Lower lobe of right lung (tissue), 2 donors: ENCODE data around the gene TANC1. TPM values are rescaled to one million over a fixed set of nuclear protein-coding genes. Genes with fewer than 3 reads are reported as not detected.
A peak's percentile ranks its signal among the peaks of the same experiment; 100 is the strongest.

Experiments
- ATAC-seq, 2 donors: fragments of 200-7000 bp; cut with Tn5 transposase; one replicate each; pipeline ENCODE4 v1.9.1; 2020 to 2022; ENCODE audit warnings: mild to moderate bottlenecking in 2 of 2, moderate library complexity in 2 of 2
- DNase-seq: peaks from one replicate; pipeline ENCODE4 v3.0.0-alpha.2; 2020
- H3K27ac ChIP-seq: fragments of 200-600 bp; one replicate; pipeline ENCODE4 v1.8.0; 2022
- H3K27me3 ChIP-seq: fragments of 200-600 bp; one replicate; pipeline ENCODE4 v1.8.0; 2022; ENCODE audit warnings: low read depth
- H3K36me3 ChIP-seq: fragments of 200-600 bp; one replicate; pipeline ENCODE4 v1.8.0; 2022; ENCODE audit warnings: mild to moderate bottlenecking
- H3K4me1 ChIP-seq: fragments of 200-600 bp; one replicate; pipeline ENCODE4 v1.8.0; 2022
- H3K4me3 ChIP-seq: fragments of 200-600 bp; one replicate; pipeline ENCODE4 v1.8.0; 2022; ENCODE audit warnings: mild to moderate bottlenecking
- H3K9me3 ChIP-seq: fragments of 200-600 bp; one replicate; pipeline ENCODE4 v1.8.0; 2022
- intact Hi-C: fragments of 100-400 bp; cut with DNase I; formaldehyde crosslinking; loops from one replicate; pipeline ENCODE4 v1.11.0; 2022
- total RNA-seq: library from RNA; stranded (reverse); fragmentation: NEBNext Ultra II Directional; extraction: Animal tissue kit (Norgen Biotek cat#: 25700); gene quantifications from one replicate; pipeline ENCODE4 v1.2.1, GENCODE V29; 2021
- TF ChIP-seq, protein P1 (sequence below): fragments of 200-600 bp; IDR thresholded peaks from one replicate; pipeline ENCODE4 v1.8.0; 2022; ENCODE audit warnings: antibody characterized with exemption, mild to moderate bottlenecking
- donor health status: DM: no; HTN: yes; CAD: no; lungs with severe emphysema.

The TANC1 gene
- total RNA-seq, 1 donor from 2014 or later = 39.5 TPM

DNA sequence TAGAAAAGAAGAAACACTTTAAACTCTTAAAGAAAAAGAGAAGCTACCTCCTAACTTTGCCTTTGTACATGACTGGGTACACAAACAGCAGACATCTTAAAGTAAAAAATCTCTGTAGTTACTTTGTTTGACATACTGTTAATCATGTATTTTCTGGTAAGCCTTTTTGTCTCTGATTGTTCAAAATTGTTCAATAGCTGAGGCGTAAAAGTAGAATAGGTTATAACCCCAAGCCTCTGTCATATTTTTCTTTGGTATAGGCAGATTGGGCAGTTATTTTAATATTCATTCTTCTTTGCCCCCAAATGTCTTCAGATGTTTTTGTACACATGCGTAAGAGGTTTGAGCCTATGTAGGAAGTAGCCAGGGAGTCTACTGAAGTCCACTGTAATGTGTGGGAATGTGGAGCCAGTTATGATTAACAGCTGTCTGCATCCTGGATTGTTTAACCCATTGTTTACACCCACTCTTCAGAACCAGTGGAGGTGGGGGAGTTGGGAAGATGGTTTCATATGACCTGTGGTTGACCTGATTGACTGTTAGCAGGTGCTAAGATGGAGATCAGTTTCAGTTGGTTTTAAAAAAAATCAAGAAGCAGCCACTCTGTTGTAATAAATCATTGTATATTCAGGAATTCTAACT lies 150.5 kb downstream of the TANC1 start:
- H3K4me1 ChIP-seq = peaks cover 25% of the 10 kb centered on the region
- H3K4me3 ChIP-seq = no peak overlapping the region
- intact Hi-C loops = loop anchor here (5.0 kb wide), 1 partner anchor 217 kb away; no protein-coding TSS in a partner anchor
- peak overlapping the region; percentile 22 for H3K27ac ChIP-seq
- H3K27me3 ChIP-seq = no peaks in the 10 kb centered on the region
- H3K9me3 ChIP-seq = no peaks in the 10 kb centered on the region
- TF ChIP-seq, protein P1, sequence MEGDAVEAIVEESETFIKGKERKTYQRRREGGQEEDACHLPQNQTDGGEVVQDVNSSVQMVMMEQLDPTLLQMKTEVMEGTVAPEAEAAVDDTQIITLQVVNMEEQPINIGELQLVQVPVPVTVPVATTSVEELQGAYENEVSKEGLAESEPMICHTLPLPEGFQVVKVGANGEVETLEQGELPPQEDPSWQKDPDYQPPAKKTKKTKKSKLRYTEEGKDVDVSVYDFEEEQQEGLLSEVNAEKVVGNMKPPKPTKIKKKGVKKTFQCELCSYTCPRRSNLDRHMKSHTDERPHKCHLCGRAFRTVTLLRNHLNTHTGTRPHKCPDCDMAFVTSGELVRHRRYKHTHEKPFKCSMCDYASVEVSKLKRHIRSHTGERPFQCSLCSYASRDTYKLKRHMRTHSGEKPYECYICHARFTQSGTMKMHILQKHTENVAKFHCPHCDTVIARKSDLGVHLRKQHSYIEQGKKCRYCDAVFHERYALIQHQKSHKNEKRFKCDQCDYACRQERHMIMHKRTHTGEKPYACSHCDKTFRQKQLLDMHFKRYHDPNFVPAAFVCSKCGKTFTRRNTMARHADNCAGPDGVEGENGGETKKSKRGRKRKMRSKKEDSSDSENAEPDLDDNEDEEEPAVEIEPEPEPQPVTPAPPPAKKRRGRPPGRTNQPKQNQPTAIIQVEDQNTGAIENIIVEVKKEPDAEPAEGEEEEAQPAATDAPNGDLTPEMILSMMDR = peak; percentile 31
- no peak for DNase-seq
- no peak for ATAC-seq
- no peaks in the 10 kb centered on the region for H3K36me3 ChIP-seq

DNA sequence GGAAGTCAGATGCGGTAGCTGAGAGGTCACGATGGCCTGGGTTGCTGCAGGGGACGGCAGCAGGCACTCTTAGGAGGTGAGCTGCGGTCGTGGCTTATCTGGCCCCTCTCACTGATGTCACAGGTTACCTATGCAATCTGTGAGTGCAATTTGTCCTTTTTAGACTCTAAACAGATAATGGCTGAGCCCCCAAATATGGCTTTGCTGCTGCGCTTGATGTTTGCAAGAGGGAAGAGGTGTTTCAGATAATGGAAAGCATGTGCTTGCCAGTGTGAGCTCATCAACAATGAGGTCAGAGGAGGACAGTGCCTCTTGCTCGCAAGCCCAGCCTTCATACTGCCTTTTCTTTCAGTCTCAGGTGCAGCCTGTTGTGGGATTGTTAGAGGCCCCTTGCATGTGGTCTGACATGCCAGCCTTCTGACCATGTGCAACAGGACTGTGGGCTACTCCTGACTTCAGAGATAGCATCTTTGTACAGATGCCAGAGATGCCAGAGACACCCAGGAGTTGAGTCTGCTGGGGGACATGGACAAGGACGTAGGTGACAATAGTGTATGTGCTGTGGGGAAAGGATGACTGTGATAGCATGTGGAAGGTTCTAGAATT lies 151.3 kb downstream of the TANC1 start:
- Histone ChIP-seq H3K36me3 (no peaks in the 10 kb centered on the region), H3K4me1 (peaks cover 33% of the 10 kb centered on the region), H3K27me3 (no peaks in the 10 kb centered on the region), H3K27ac (peak overlapping the region; percentile 22), H3K9me3 (no peaks in the 10 kb centered on the region), H3K4me3 (no peak overlapping the region)
- DNase-seq (no peak), ATAC-seq (no peak)
- intact Hi-C loops = loop anchor here (5.0 kb wide), 1 partner anchor 217 kb away; no protein-coding TSS in a partner anchor
- TF ChIP-seq, protein P1 = no peak

GRCh38 chr2:159123786-159124185 lies 155.3 kb downstream of the TANC1 start:
- TF ChIP-seq, protein P1 = no peak
- intact Hi-C loops = no loop called here
- H3K27ac ChIP-seq = peak overlapping the region; percentile 57
- ATAC-seq (no peak), DNase-seq (no peak)
- H3K27me3 ChIP-seq = no peaks in the 10 kb centered on the region
- H3K9me3 ChIP-seq = no peaks in the 10 kb centered on the region
- H3K4me3 ChIP-seq = no peak overlapping the region
- peaks cover 40% of the 10 kb centered on the region for H3K4me1 ChIP-seq
- no peaks in the 10 kb centered on the region for H3K36me3 ChIP-seq

DNA sequence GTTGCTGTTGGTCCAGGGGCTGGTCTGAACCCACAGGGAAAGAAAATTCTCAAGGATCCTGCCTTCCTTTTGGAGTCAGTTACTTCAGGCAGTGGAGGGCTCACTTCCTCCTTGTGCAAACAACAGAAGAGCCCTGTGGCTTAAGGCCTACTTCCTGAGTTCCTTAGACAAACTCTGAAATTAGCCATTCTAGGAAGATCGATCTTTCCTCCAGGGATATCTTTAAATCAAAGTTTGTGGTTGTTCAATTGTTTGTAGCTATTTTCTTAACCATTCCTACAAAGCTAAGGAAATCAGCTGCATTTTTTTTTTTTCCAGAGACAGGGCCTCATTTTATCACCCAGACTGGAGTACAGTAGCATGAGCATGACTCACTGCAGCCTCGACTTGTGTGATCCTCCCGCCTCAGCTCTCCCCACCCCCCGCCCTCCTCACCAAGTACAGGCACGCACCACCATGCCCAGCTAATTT lies 156.0 kb downstream of the TANC1 start:
- no peaks in the 10 kb centered on the region for H3K9me3 ChIP-seq
- no peaks in the 10 kb centered on the region for H3K27me3 ChIP-seq
- peaks cover 36% of the 10 kb centered on the region for H3K4me1 ChIP-seq
- intact Hi-C loops = no loop called here
- peak overlapping the region; percentile 57 for H3K27ac ChIP-seq
- H3K4me3 ChIP-seq = no peak overlapping the region
- no peak for DNase-seq
- peak; percentile 69 to 88 for ATAC-seq
- TF ChIP-seq, protein P1 = no peak
- no peaks in the 10 kb centered on the region for H3K36me3 ChIP-seq

DNA sequence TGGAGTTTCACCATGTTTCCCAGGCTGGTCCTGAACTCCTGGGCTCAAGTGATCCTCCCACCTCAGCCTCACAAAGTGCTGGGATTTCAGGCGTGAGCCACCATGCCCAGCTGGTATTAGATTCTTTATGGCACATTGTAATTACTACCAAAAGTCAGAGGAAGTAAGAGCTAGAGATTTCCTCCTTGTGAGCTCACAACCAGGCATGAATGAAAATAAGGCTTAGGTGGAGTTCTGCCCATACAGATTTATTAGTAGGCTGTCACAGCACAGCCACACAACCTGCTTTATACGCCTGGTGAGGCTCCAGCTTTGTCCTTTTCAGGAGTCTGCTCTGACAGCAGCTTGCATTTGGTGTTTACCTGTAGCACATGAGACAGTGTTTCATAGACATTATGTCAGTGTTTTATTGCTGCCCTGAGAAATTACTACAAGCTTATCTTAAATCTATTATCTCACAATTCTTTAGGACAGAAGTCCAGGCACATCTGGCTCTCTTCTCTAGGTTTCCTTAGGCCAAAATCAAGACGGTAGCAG lies 156.6 kb downstream of the TANC1 start:
- TF ChIP-seq, protein P1 = no peak
- intact Hi-C loops = no loop called here
- Histone ChIP-seq H3K27me3 (no peaks in the 10 kb centered on the region), H3K9me3 (no peaks in the 10 kb centered on the region), H3K36me3 (no peaks in the 10 kb centered on the region), H3K4me3 (no peak overlapping the region), H3K4me1 (peaks cover 36% of the 10 kb centered on the region), H3K27ac (peak overlapping the region; percentile 57)
- no peak for ATAC-seq
- DNase-seq = no peak
